Neuronal stem cell (in vitro differentiated cells): ENCODE results near the gene PCBP3.

ENCODE experiments used
- DNase-seq: peaks from one replicate; pipeline ENCODE4 v3.0.0-alpha.2; 2013; ENCODE audit warnings: low spot score
- H2AFZ ChIP-seq: one replicate; pipeline ENCODE4 v1.6.1; 2013; ENCODE audit warnings: mild to moderate bottlenecking, low read length, inconsistent platforms
- H2AK5ac ChIP-seq: 2 replicates; pipeline ENCODE4 v1.6.1; 2013; ENCODE audit warnings: low read depth, mild to moderate bottlenecking, inconsistent platforms, low read length, moderate library complexity, mixed read lengths
- H2BK120ac ChIP-seq: 2 replicates; pipeline ENCODE4 v1.6.1; 2013; ENCODE audit warnings: low read depth, mild to moderate bottlenecking, inconsistent platforms, low read length, moderate library complexity, mixed read lengths
- H2BK12ac ChIP-seq: one replicate; pipeline ENCODE4 v1.6.1; 2013; ENCODE audit warnings: low read length, inconsistent platforms
- H2BK15ac ChIP-seq: 2 replicates; pipeline ENCODE4 v1.6.1; 2013; ENCODE audit warnings: mild to moderate bottlenecking, low read length, inconsistent platforms, mixed read lengths
- H2BK5ac ChIP-seq: one replicate; pipeline ENCODE4 v1.6.1; 2013; ENCODE audit warnings: inconsistent platforms, mild to moderate bottlenecking, low read length, moderate library complexity
- H3K14ac ChIP-seq: one replicate; pipeline ENCODE4 v1.6.1; 2013; ENCODE audit warnings: low read length, inconsistent platforms
- H3K18ac ChIP-seq: 2 replicates; pipeline ENCODE4 v1.6.1; 2013; ENCODE audit warnings: low read length, inconsistent platforms
- H3K23ac ChIP-seq: 2 replicates; pipeline ENCODE4 v1.6.1; 2013; ENCODE audit warnings: low read depth, mild to moderate bottlenecking, mixed read lengths, low read length, inconsistent platforms; ENCODE audit not compliant: poor library complexity
- H3K27ac ChIP-seq: replicated peaks from 3 replicates; pipeline ENCODE4 v1.5.1; 2013; ENCODE audit warnings: low read length, inconsistent platforms
- H3K27me3 ChIP-seq, 3 experiments: 2 replicates each; pipeline ENCODE4 v1.6.1; 2013; ENCODE audit warnings: low read length in 3 of 3, mild to moderate bottlenecking in 2 of 3, inconsistent platforms in 1 of 3, low read depth in 1 of 3, mixed read lengths in 1 of 3, moderate library complexity in 1 of 3; ENCODE audit not compliant: control insufficient read depth in 3 of 3, insufficient read depth in 3 of 3
- H3K36me3 ChIP-seq, 2 donors: replicated peaks in 1 of 2; 2 replicates each; pipeline ENCODE4 v1.6.1; 2013; ENCODE audit warnings: low read length in 2 of 2; ENCODE audit not compliant: control insufficient read depth in 2 of 2, insufficient read depth in 2 of 2
- H3K4ac ChIP-seq: 2 replicates; pipeline ENCODE4 v1.6.1; 2013; ENCODE audit warnings: inconsistent platforms, mild to moderate bottlenecking, low read length, moderate library complexity
- H3K4me1 ChIP-seq, 2 donors: 1 replicate in 1 of 2; 2 replicates in 1 of 2; pipeline ENCODE4 v1.6.1; 2013; ENCODE audit warnings: low read length in 2 of 2, low read depth in 1 of 2; ENCODE audit not compliant: control insufficient read depth in 2 of 2, insufficient read depth in 1 of 2
- H3K4me2 ChIP-seq: one replicate; pipeline ENCODE4 v1.6.1; 2013; ENCODE audit warnings: mild to moderate bottlenecking, low read length, inconsistent platforms; ENCODE audit not compliant: insufficient read depth, poor library complexity, severe bottlenecking
- H3K4me3 ChIP-seq, 2 donors: 2 replicates each; pipeline ENCODE4 v1.5.1; 2013; ENCODE audit warnings: low read length in 2 of 2, mild to moderate bottlenecking in 2 of 2, inconsistent platforms in 1 of 2, moderate library complexity in 1 of 2
- H3K79me1 ChIP-seq: one replicate; pipeline ENCODE4 v1.6.1; 2013; ENCODE audit warnings: low read depth, mild to moderate bottlenecking, inconsistent platforms, low read length, moderate library complexity
- H3K9ac ChIP-seq: one replicate; pipeline ENCODE4 v1.6.1; 2013; ENCODE audit warnings: mild to moderate bottlenecking, low read depth, low read length, inconsistent platforms; ENCODE audit not compliant: poor library complexity
- H3K9me3 ChIP-seq, 2 donors: replicated peaks in 1 of 2; 2 replicates each; pipeline versions ENCODE3 to v1.6.1; 2013; ENCODE audit warnings: low read length in 2 of 2, mild to moderate bottlenecking in 2 of 2, inconsistent platforms in 1 of 2, low read depth in 1 of 2, mixed read lengths in 1 of 2, moderate library complexity in 1 of 2; ENCODE audit not compliant: control insufficient read depth in 2 of 2, insufficient read depth in 1 of 2
- H4K8ac ChIP-seq: one replicate; pipeline ENCODE4 v1.6.1; 2013; ENCODE audit warnings: low read depth, mild to moderate bottlenecking, inconsistent platforms, low read length, moderate library complexity
- H4K91ac ChIP-seq: one replicate; pipeline ENCODE4 v1.6.1; 2013; ENCODE audit warnings: low read length, low read depth, mild to moderate bottlenecking, inconsistent platforms; ENCODE audit not compliant: poor library complexity
- WGBS, 2 donors: extraction: QIAGEN DNeasy Blood & Tissue Kit; methylation state at CpG; one replicate each; pipeline ENCODE4 v1.1.7; 2013; ENCODE audit warnings: missing lambda C conversion rate in 2 of 2, mixed read lengths in 1 of 2; ENCODE audit not compliant: insufficient read length in 2 of 2, insufficient replicate concordance in 1 of 2; ENCODE audit errors: extremely low coverage in 2 of 2; 5-methylcytosine and 5-hydroxymethylcytosine counted together

PCBP3 gene

GRCh38 chr21:45976701-45977311 is 333.3 kb downstream of the PCBP3 start:
- H3K9ac ChIP-seq, result no peak overlapping the region
- WGBS, 2 donors, result no CpG with 5 or more reads among the region's 11 CpGs

GRCh38 chr21:45977396-45977795 is 333.9 kb downstream of the PCBP3 start:
- H3K14ac ChIP-seq, result no peak overlapping the region
- no peaks in the 10 kb centered on the region for H3K36me3 ChIP-seq
- WGBS, 2 donors, result no CpG with 5 or more reads among the region's 5 CpGs
- H2BK15ac ChIP-seq, result peak overlapping the region; percentile 92
- no peaks in the 10 kb centered on the region for H3K79me1 ChIP-seq
- H3K23ac ChIP-seq, result no peak overlapping the region
- H3K27ac ChIP-seq, result no peak overlapping the region
- H4K8ac ChIP-seq, result no peak overlapping the region
- no peak overlapping the region for H3K4me3 ChIP-seq
- H2AFZ ChIP-seq, result no peak overlapping the region
- H3K9ac ChIP-seq, result no peak overlapping the region
- H2BK5ac ChIP-seq, result no peak overlapping the region
- H2AK5ac ChIP-seq, result peak overlapping the region; percentile 90
- peaks cover 14 to 20% of the 10 kb centered on the region in 2 donors for H3K4me1 ChIP-seq
- H2BK120ac ChIP-seq, result peak overlapping the region; percentile 81
- H3K18ac ChIP-seq, result peak overlapping the region; percentile 83
- no peak overlapping the region for H3K4me2 ChIP-seq
- H2BK12ac ChIP-seq, result peak overlapping the region; percentile 58
- H3K27me3 ChIP-seq, result peaks cover 0 to 49% (median 10%) of the 10 kb centered on the region in 3 experiments
- DNase-seq, result no peak
- no peaks in the 10 kb centered on the region for H3K9me3 ChIP-seq
- H4K91ac ChIP-seq, result no peak overlapping the region
- H3K4ac ChIP-seq, result no peak overlapping the region

More at GRCh38 chr21:45976701-45977311, 333.3 kb downstream of the PCBP3 start:
- Histone ChIP-seq H3K4me3 (no peak overlapping the region), H2BK120ac (peak overlapping the region; percentile 81), H3K4ac (no peak overlapping the region), H3K23ac (no peak overlapping the region), H3K36me3 (no peaks in the 10 kb centered on the region), H2BK12ac (no peak overlapping the region), H3K4me1 (peaks cover 20% of the 10 kb centered on the region in 2 donors), H2AK5ac (no peak overlapping the region), H3K4me2 (no peak overlapping the region), H3K14ac (no peak overlapping the region), H3K79me1 (no peaks in the 10 kb centered on the region), H4K8ac (no peak overlapping the region), H3K27ac (no peak overlapping the region), H4K91ac (no peak overlapping the region), H2AFZ (no peak overlapping the region), H3K9me3 (no peaks in the 10 kb centered on the region), H2BK5ac (no peak overlapping the region), H3K27me3 (peaks cover 0 to 52% (median 14%) of the 10 kb centered on the region in 3 experiments), H3K18ac (peak overlapping the region; percentile 71), H2BK15ac (peak overlapping the region; percentile 92)
- no peak for DNase-seq

GRCh38 chr21:45979141-45979631 is 335.7 kb downstream of the PCBP3 start:
- H2BK15ac ChIP-seq, result no peak overlapping the region
- no peak for DNase-seq
- WGBS, 2 donors, result no CpG with 5 or more reads among the region's 20 CpGs
- peaks cover 0 to 2% of the 10 kb centered on the region in 2 donors for H3K36me3 ChIP-seq
- H3K4me2 ChIP-seq, result no peak overlapping the region
- H3K4me3 ChIP-seq, result no peak overlapping the region
- H3K23ac ChIP-seq, result no peak overlapping the region
- H3K18ac ChIP-seq, result peak overlapping the region; percentile 84
- H2AFZ ChIP-seq, result peak overlapping the region; percentile 56
- H4K8ac ChIP-seq, result no peak overlapping the region
- peaks cover 0 to 41% (median 9%) of the 10 kb centered on the region in 3 experiments for H3K27me3 ChIP-seq
- no peak overlapping the region for H3K4ac ChIP-seq
- no peaks in the 10 kb centered on the region for H3K9me3 ChIP-seq
- no peak overlapping the region for H3K27ac ChIP-seq
- H4K91ac ChIP-seq, result no peak overlapping the region
- H3K4me1 ChIP-seq, result peaks cover 17 to 22% of the 10 kb centered on the region in 2 donors
- H2BK12ac ChIP-seq, result no peak overlapping the region
- H2BK5ac ChIP-seq, result no peak overlapping the region
- peaks cover 5% of the 10 kb centered on the region for H3K79me1 ChIP-seq
- H3K14ac ChIP-seq, result peak overlapping the region; percentile 39
- peak overlapping the region; percentile 41 for H2AK5ac ChIP-seq
- H2BK120ac ChIP-seq, result no peak overlapping the region
- peak overlapping the region; percentile 60 for H3K9ac ChIP-seq

- Histone ChIP-seq H4K91ac (no peak overlapping the region), H3K27me3 (peaks cover 0 to 36% (median 5%) of the 10 kb centered on the region in 3 experiments), H3K18ac (no peak overlapping the region), H3K23ac (no peak overlapping the region), H3K9me3 (no peaks in the 10 kb centered on the region), H3K4ac (no peak overlapping the region), H2BK120ac (no peak overlapping the region), H2AFZ (peak overlapping the region; percentile 56), H3K14ac (peak overlapping the region; percentile 39), H3K4me2 (no peak overlapping the region), H3K36me3 (peaks cover 0 to 7% of the 10 kb centered on the region in 2 donors), H3K4me3 (no peak overlapping the region), H3K79me1 (peaks cover 5% of the 10 kb centered on the region), H2AK5ac (peak overlapping the region; percentile 41), H4K8ac (no peak overlapping the region), H2BK12ac (no peak overlapping the region), H3K4me1 (peaks cover 14 to 19% of the 10 kb centered on the region in 2 donors), H2BK15ac (no peak overlapping the region), H3K9ac (peak overlapping the region; percentile 60), H2BK5ac (no peak overlapping the region), H3K27ac (no peak overlapping the region)
- WGBS, 2 donors, result no CpG with 5 or more reads among the region's 7 CpGs
- no peak for DNase-seq
Observed at GRCh38 chr21:45979651-45980050, 336.1 kb downstream of the PCBP3 start.
